Lung (tissue), 12 donors: Measurements from ENCODE around the gene KCNK1. TPM values are rescaled to one million over a fixed set of nuclear protein-coding genes. Genes with fewer than 3 reads are reported as not detected.

ENCODE experiments used
- ATAC-seq: fragments of 200-7000 bp; cut with Tn5 transposase; one replicate; pipeline ENCODE4 v1.9.1; 2020; ENCODE audit warnings: moderate number of reproducible peaks; ENCODE audit not compliant: insufficient read depth, low FRiP score
- DNase-seq, 3 donors: peaks; one replicate each; pipeline ENCODE4 v3.0.0-alpha.2; 2013 to 2017
- H3K27ac ChIP-seq, 2 donors: one replicate each; pipeline ENCODE4 v1.5.1; 2013; ENCODE audit warnings: mild to moderate bottlenecking in 2 of 2, moderate library complexity in 2 of 2, control low read depth in 1 of 2, inconsistent platforms in 1 of 2, low read depth in 1 of 2, low read length in 1 of 2
- H3K27me3 ChIP-seq, 3 donors: one replicate each; pipeline ENCODE4 v1.5.1; 2013; ENCODE audit warnings: low read length in 2 of 3; ENCODE audit not compliant: control insufficient read depth in 3 of 3, insufficient read depth in 3 of 3
- H3K36me3 ChIP-seq, 4 donors: one replicate each; pipeline ENCODE4 v1.5.1; 2013; ENCODE audit warnings: low read length in 4 of 4, mild to moderate bottlenecking in 1 of 4, moderate library complexity in 1 of 4; ENCODE audit not compliant: control insufficient read depth in 4 of 4, insufficient read depth in 4 of 4
- H3K4me1 ChIP-seq, 5 donors: one replicate each; pipeline ENCODE4 v1.5.1; 2013; ENCODE audit warnings: low read length in 5 of 5, mild to moderate bottlenecking in 2 of 5, moderate library complexity in 1 of 5; ENCODE audit not compliant: control insufficient read depth in 5 of 5, insufficient read depth in 5 of 5
- H3K4me3 ChIP-seq: one replicate; pipeline ENCODE4 v1.5.1; 2013; ENCODE audit warnings: mild to moderate bottlenecking, control low read depth, moderate library complexity
- H3K9ac ChIP-seq, 2 donors: one replicate each; pipeline ENCODE4 v1.5.1; 2013; ENCODE audit warnings: low read length in 2 of 2, control low read depth in 1 of 2; ENCODE audit not compliant: insufficient read depth in 1 of 2
- H3K9me3 ChIP-seq, 4 donors: one replicate each; pipeline ENCODE4 v1.5.1; 2013; ENCODE audit warnings: low read length in 3 of 4, mild to moderate bottlenecking in 1 of 4, moderate library complexity in 1 of 4; ENCODE audit not compliant: control insufficient read depth in 4 of 4, insufficient read depth in 3 of 4
- CTCF ChIP-seq: IDR thresholded peaks from 2 replicates; pipeline ENCODE4 v1.5.1; 2012; ENCODE audit warnings: mild to moderate bottlenecking; ENCODE audit errors: control extremely low read depth, extremely low read depth
- WGBS, 2 donors: extraction: QIAGEN DNeasy Blood & Tissue Kit; methylation state at CpG; one replicate each; pipeline ENCODE4 v1.1.7; 2013; 5-methylcytosine and 5-hydroxymethylcytosine counted together
- polyA plus RNA-seq, 2 donors: library from polyadenylated mRNA; stranded (reverse); fragments of 200-250 nt; gene quantifications; one replicate each; pipeline ENCODE4 v1.2.1, GENCODE V29; 2013
- total RNA-seq, 2 donors: library from RNA; depleted of rRNA in 1 of 2; stranded (reverse); fragments of >200 nt in 1 of 2; gene quantifications; one replicate each; pipeline ENCODE4 v1.2.1, GENCODE V29; 2014 to 2021
- donor health status: control.
- donor health status: control.
- donor health status: Bipolar disorder and iron deficiency.
- donor health status: healthy.
- donor health status: DM: yes; HTN: yes; CAD: no.

The KCNK1 gene
- total and polyA plus RNA-seq, 4 donors = 8.9 to 13.1 (median 11.2) TPM

GRCh38 chr1:233656032-233656635 is 42.2 kb downstream of the KCNK1 start:
- WGBS, 2 donors = 51 to 58% methylated on average over 5 of the region's 5 CpGs
- Histone ChIP-seq H3K9ac (no peak overlapping the region), H3K36me3 (no peaks in the 10 kb centered on the region), H3K27ac (no peak overlapping the region), H3K27me3 (no peaks in the 10 kb centered on the region), H3K4me3 (no peak overlapping the region), H3K9me3 (peaks cover 0 to 2% (median 0%) of the 10 kb centered on the region in 4 donors), H3K4me1 (no peaks in the 10 kb centered on the region)
- DNase-seq (no peak), ATAC-seq (no peak)
- no peak for TF ChIP-seq CTCF

GRCh38 chr1:233656687-233657086 is 42.8 kb downstream of the KCNK1 start:
- Histone ChIP-seq H3K27ac (no peak overlapping the region), H3K27me3 (no peaks in the 10 kb centered on the region), H3K36me3 (no peaks in the 10 kb centered on the region), H3K9ac (no peak overlapping the region), H3K9me3 (peaks cover 0 to 2% (median 0%) of the 10 kb centered on the region in 4 donors), H3K4me1 (no peaks in the 10 kb centered on the region), H3K4me3 (no peak overlapping the region)
- WGBS, 2 donors = 83 to 85% methylated on average over 3 of the region's 3 CpGs
- no peak for TF ChIP-seq CTCF
- no peak for ATAC-seq
- DNase-seq = no peak

GRCh38 chr1:233657466-233657865 is 43.6 kb downstream of the KCNK1 start:
- no peak for TF ChIP-seq CTCF
- DNase-seq = no peak
- H3K4me1 ChIP-seq = no peaks in the 10 kb centered on the region
- 89 to 100% methylated on average over 2 of the region's 2 CpGs for WGBS, 2 donors
- H3K27ac ChIP-seq = no peak overlapping the region
- H3K36me3 ChIP-seq = no peaks in the 10 kb centered on the region
- H3K9me3 ChIP-seq = peaks cover 0 to 2% (median 0%) of the 10 kb centered on the region in 4 donors
- H3K27me3 ChIP-seq = no peaks in the 10 kb centered on the region
- H3K9ac ChIP-seq = no peak overlapping the region
- ATAC-seq = no peak
- no peak overlapping the region for H3K4me3 ChIP-seq

GRCh38 chr1:233659495-233659894 is 45.6 kb downstream of the KCNK1 start:
- 92 to 93% methylated on average over 7 of the region's 7 CpGs for WGBS, 2 donors
- no peak for TF ChIP-seq CTCF
- DNase-seq (no peak), ATAC-seq (no peak)
- Histone ChIP-seq H3K27ac (no peak overlapping the region), H3K9ac (no peak overlapping the region), H3K4me1 (no peaks in the 10 kb centered on the region), H3K4me3 (no peak overlapping the region), H3K9me3 (peaks cover 0 to 2% (median 0%) of the 10 kb centered on the region in 4 donors), H3K27me3 (no peaks in the 10 kb centered on the region), H3K36me3 (no peaks in the 10 kb centered on the region)
